Smooth muscle cell (in vitro differentiated cells): ENCODE results near the gene POLE. TPM values are rescaled to one million over a fixed set of nuclear protein-coding genes. Genes with fewer than 3 reads are reported as not detected.

Experiments
- DNase-seq: peaks from one replicate; lab custom pipeline; 2025; ENCODE audit not compliant: unreplicated experiment; lab: John Stamatoyannopoulos, UW
- H2AFZ ChIP-seq: fragments of 200-600 bp; sonication (generic); 2 replicates; pipeline ENCODE4 v1.6.0; 2016; ENCODE audit warnings: antibody characterized with exemption, low read depth, mild to moderate bottlenecking
- H3F3A ChIP-seq: fragments of 200-600 bp; sonication (generic); 2 replicates; pipeline ENCODE4 v1.6.0; 2017; ENCODE audit warnings: antibody characterized with exemption, low read depth
- H3K27ac ChIP-seq: fragments of 200-600 bp; sonication (generic); 2 replicates; pipeline ENCODE4 v1.5.1; 2016; ENCODE audit warnings: low read depth, mild to moderate bottlenecking
- H3K27me3 ChIP-seq: fragments of 200-600 bp; sonication (generic); 2 replicates; pipeline ENCODE4 v1.6.1; 2016; ENCODE audit warnings: low read depth, mild to moderate bottlenecking
- H3K36me3 ChIP-seq: fragments of 200-600 bp; sonication (generic); 2 replicates; pipeline ENCODE4 v1.5.1; 2016; ENCODE audit warnings: low read depth
- H3K4me1 ChIP-seq: fragments of 200-600 bp; sonication (generic); 2 replicates; pipeline ENCODE4 v1.5.1; 2016; ENCODE audit warnings: low read depth
- H3K4me2 ChIP-seq: fragments of 200-600 bp; sonication (generic); 2 replicates; pipeline ENCODE4 v1.6.0; 2016; ENCODE audit warnings: mild to moderate bottlenecking
- H3K4me3 ChIP-seq: fragments of 200-600 bp; sonication (generic); 2 replicates; pipeline ENCODE4 v1.5.1; 2016; ENCODE audit warnings: mild to moderate bottlenecking
- H3K79me2 ChIP-seq: fragments of 200-600 bp; sonication (generic); 2 replicates; pipeline ENCODE4 v1.6.0; 2016; ENCODE audit warnings: low read depth, mild to moderate bottlenecking
- H3K9ac ChIP-seq: fragments of 200-600 bp; sonication (generic); 2 replicates; pipeline ENCODE4 v1.6.0; 2016; ENCODE audit warnings: low read depth
- H3K9me3 ChIP-seq: fragments of 200-600 bp; sonication (generic); replicated peaks from 2 replicates; pipeline ENCODE4 v1.5.1; 2016; ENCODE audit warnings: low read depth
- H4K20me1 ChIP-seq: fragments of 200-600 bp; sonication (generic); 2 replicates; pipeline ENCODE4 v1.6.0; 2016; ENCODE audit warnings: low read depth
- WGBS: methylation state at CpG from one replicate; pipeline ENCODE4 v1.1.7; 2016; ENCODE audit warnings: low lambda C conversion rate; 5-methylcytosine and 5-hydroxymethylcytosine counted together
- polyA plus RNA-seq: library from polyadenylated mRNA; unstranded; fragments of >200 nt; fragmentation: Nextera tagmentation; extraction: Ambion mirVana; gene quantifications from 2 replicates; pipeline ENCODE4 v1.2.1, GENCODE V29; 2016
- total RNA-seq: library from RNA; depleted of rRNA; stranded (reverse); fragments of >200 nt; gene quantifications from 2 replicates; pipeline ENCODE4 v1.2.3, GENCODE V29; 2014
- TF ChIP-seq, protein P1 (sequence below): fragments of 200-600 bp; sonication (generic); IDR thresholded peaks from 2 replicates; pipeline ENCODE4 v1.5.1; 2017; ENCODE audit warnings: borderline replicate concordance, mild to moderate bottlenecking, antibody characterized with exemption; ENCODE audit not compliant: insufficient read depth, poor library complexity, severe bottlenecking

Gene POLE
- total and polyA plus RNA-seq, 2 experiments from 2014 or later: 8.5 to 11.5 TPM

DNA sequence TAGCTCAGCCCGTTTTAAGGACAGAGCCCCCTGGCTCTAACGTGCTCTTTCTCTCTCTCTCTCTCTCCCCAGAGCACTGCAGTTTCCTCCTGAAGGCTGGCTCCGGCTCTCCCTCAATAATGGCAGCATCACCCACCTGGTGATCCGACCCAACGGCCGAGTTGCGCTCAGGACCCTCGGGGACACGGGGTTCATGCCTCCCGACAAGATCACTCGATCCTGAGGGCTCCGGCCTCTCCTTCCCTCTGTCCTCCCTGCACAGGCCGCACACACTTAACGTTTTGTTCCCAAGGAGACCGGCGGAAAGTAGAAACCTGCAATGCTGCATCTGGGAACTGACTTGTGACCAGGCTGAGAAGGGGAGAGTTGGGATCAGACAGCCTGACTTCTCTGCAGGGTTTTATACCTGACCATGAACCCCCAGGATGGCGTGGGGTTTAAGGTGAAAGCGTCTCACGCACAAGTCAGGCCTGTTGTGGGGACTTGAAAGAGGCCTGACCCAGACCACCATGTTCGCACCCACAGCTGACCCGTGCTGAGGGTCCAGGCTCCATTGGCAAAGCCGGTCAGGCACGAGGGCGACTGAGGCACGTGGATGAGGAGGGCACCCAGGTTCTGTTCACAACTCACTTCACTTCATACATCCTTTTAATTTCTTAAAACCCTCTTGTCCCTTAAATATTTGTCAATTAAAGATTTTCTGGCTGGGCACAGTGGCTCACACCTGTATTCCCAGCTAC is 33.6 kb upstream of the POLE start:
- no peaks in the 10 kb centered on the region for H3K4me1 ChIP-seq
- no peak overlapping the region for H3K4me2 ChIP-seq
- DNase-seq: no peak
- H3K9me3 ChIP-seq: no peaks in the 10 kb centered on the region
- peaks cover 68% of the 10 kb centered on the region for H4K20me1 ChIP-seq
- WGBS: 97% methylated on average over 25 of the region's 25 CpGs
- TF ChIP-seq, protein P1, sequence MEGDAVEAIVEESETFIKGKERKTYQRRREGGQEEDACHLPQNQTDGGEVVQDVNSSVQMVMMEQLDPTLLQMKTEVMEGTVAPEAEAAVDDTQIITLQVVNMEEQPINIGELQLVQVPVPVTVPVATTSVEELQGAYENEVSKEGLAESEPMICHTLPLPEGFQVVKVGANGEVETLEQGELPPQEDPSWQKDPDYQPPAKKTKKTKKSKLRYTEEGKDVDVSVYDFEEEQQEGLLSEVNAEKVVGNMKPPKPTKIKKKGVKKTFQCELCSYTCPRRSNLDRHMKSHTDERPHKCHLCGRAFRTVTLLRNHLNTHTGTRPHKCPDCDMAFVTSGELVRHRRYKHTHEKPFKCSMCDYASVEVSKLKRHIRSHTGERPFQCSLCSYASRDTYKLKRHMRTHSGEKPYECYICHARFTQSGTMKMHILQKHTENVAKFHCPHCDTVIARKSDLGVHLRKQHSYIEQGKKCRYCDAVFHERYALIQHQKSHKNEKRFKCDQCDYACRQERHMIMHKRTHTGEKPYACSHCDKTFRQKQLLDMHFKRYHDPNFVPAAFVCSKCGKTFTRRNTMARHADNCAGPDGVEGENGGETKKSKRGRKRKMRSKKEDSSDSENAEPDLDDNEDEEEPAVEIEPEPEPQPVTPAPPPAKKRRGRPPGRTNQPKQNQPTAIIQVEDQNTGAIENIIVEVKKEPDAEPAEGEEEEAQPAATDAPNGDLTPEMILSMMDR: no peak
- no peak overlapping the region for H3K4me3 ChIP-seq
- H3F3A ChIP-seq: peaks cover 17% of the 10 kb centered on the region
- H2AFZ ChIP-seq: no peak overlapping the region
- no peak overlapping the region for H3K27ac ChIP-seq
- H3K36me3 ChIP-seq: peaks cover 4% of the 10 kb centered on the region
- peaks cover 15% of the 10 kb centered on the region for H3K79me2 ChIP-seq
- no peaks in the 10 kb centered on the region for H3K27me3 ChIP-seq
- H3K9ac ChIP-seq: no peak overlapping the region

DNA sequence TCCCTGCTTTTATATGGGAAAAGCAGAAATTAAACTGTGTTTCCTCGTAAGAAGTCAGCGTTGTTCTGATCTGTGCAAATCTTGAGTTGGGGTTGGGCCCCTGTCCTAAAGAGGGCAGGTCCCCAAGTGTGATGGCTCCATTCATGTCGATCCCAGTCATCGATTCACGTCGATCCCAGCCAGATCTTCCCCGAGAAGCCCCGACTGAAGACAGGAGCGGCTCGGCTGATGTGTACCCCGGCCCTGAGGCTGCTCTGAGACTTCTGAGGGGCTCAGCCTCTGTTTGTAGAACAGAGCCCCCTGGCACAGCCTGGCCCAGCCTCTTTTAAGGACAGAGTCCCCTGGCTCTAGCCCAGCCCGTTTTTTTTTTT is 32.8 kb upstream of the POLE start:
- TF ChIP-seq, protein P1: no peak
- 98% methylated on average over 12 of the region's 12 CpGs for WGBS
- no peak overlapping the region for H3K9ac ChIP-seq
- H3K27ac ChIP-seq: no peak overlapping the region
- H3K4me1 ChIP-seq: no peaks in the 10 kb centered on the region
- peaks cover 17% of the 10 kb centered on the region for H3F3A ChIP-seq
- peaks cover 59% of the 10 kb centered on the region for H4K20me1 ChIP-seq
- no peak overlapping the region for H3K4me2 ChIP-seq
- no peaks in the 10 kb centered on the region for H3K9me3 ChIP-seq
- DNase-seq: no peak
- H2AFZ ChIP-seq: no peak overlapping the region
- H3K79me2 ChIP-seq: peaks cover 15% of the 10 kb centered on the region
- no peaks in the 10 kb centered on the region for H3K27me3 ChIP-seq
- peaks cover 4% of the 10 kb centered on the region for H3K36me3 ChIP-seq
- H3K4me3 ChIP-seq: no peak overlapping the region

DNA sequence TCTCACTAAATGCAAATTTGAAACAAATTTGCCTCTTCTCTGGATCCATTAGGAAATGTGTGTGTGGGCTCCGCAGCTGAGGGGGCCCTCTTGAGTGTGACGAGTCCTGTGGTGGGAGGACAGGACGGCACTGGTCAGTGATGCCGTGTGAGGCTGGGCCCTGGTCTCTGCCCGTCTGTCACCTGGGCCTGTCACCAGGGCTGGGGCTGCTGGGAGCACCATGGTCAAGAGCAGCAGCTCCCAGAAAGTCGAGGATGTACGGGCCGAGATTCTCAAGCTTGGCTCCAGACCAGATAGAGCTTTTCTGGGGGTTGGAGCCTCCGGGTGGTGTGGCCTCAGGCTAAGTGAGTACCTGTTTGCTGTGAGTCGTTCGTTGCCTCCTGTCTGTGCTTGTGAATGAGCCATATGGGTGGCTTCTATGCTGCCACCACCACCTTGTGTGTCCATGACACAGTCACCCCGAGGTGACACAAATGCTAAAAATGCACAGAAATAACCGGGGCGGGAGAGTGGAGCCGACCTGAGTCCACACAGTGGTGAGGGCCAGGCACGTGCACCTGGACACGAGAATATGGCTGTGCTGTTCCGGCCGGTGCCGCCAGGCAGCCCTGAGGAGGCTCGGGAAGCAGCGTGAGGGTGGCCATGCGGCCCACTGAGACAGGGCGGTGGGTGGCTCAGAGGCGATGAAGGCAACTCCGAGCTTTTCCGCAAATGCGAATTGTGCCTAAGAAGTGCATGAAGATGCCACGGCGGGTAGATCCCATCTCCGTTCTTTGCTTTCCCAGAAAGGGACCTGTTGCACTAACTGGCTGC is 32.2 kb upstream of the POLE start:
- Histone ChIP-seq H3K4me3 (no peak overlapping the region), H3K4me2 (no peak overlapping the region), H3K79me2 (peaks cover 19% of the 10 kb centered on the region), H3F3A (peaks cover 17% of the 10 kb centered on the region), H3K9ac (no peak overlapping the region), H3K4me1 (no peaks in the 10 kb centered on the region), H3K27me3 (no peaks in the 10 kb centered on the region), H2AFZ (no peak overlapping the region), H3K9me3 (no peaks in the 10 kb centered on the region), H3K36me3 (peaks cover 4% of the 10 kb centered on the region), H3K27ac (no peak overlapping the region), H4K20me1 (peaks cover 58% of the 10 kb centered on the region)
- no peak for DNase-seq
- 93% methylated on average over 31 of the region's 31 CpGs for WGBS
- TF ChIP-seq, protein P1: no peak
